22Rv1 (cell line): ENCODE results near the gene NPHP4.

ENCODE experiments used
- H3K27ac ChIP-seq: fragments of 450-650 bp; 2 replicates; pipeline ENCODE4 v1.5.1; 2017
- CTCF ChIP-seq: fragments of 450-650 bp; IDR thresholded peaks from 2 replicates; pipeline ENCODE4 v1.5.1; 2017; ENCODE audit warnings: mild to moderate bottlenecking
- ZFX ChIP-seq: fragments of 450-650 bp; IDR thresholded peaks from 2 replicates; pipeline ENCODE4 v1.6.1; 2017; ENCODE audit warnings: antibody characterized with exemption, borderline replicate concordance

Gene NPHP4

GRCh38 chr1:5906116-5906515 lies 86.1 kb downstream of the NPHP4 start:
- no peak for TF ChIP-seq CTCF
- no peak for TF ChIP-seq ZFX
- no peak overlapping the region for H3K27ac ChIP-seq

- TF ChIP-seq ZFX = no peak
- H3K27ac ChIP-seq = no peak overlapping the region
Measured at GRCh38 chr1:5905436-5905835, 86.8 kb downstream of the NPHP4 start.

- no peak overlapping the region for H3K27ac ChIP-seq
- TF ChIP-seq CTCF (no peak), ZFX (no peak)
Measured at GRCh38 chr1:5904551-5904950, 87.7 kb downstream of the NPHP4 start.

- H3K27ac ChIP-seq = no peak overlapping the region
- TF ChIP-seq CTCF = no peak
- TF ChIP-seq ZFX = no peak
Measured at GRCh38 chr1:5903680-5904079, 88.5 kb downstream of the NPHP4 start.

GRCh38 chr1:5903031-5903430 lies 89.2 kb downstream of the NPHP4 start:
- no peak overlapping the region for H3K27ac ChIP-seq
- no peak for TF ChIP-seq CTCF
- no peak for TF ChIP-seq ZFX

GRCh38 chr1:5901841-5902240 lies 90.4 kb downstream of the NPHP4 start:
- H3K27ac ChIP-seq = no peak overlapping the region
- TF ChIP-seq CTCF (no peak), ZFX (no peak)

GRCh38 chr1:5901150-5901549 lies 91.1 kb downstream of the NPHP4 start:
- H3K27ac ChIP-seq = no peak overlapping the region
- TF ChIP-seq ZFX = no peak

GRCh38 chr1:5898266-5898665 lies 94.0 kb downstream of the NPHP4 start:
- no peak overlapping the region for H3K27ac ChIP-seq
- no peak for TF ChIP-seq ZFX
- no peak for TF ChIP-seq CTCF
